Activated CD4-positive, alpha-beta T cell treated with anti-CD3 and anti-CD28 coated beads, Interleukin-2, amount 10 ng/mL, durations not matched to agents 24 days and 14 days (primary cell): Measurements from ENCODE around the gene UBL4A. TPM values are rescaled to one million over a fixed set of nuclear protein-coding genes. Genes with fewer than 3 reads are reported as not detected.

Source experiments
- DNase-seq: peaks from one replicate; pipeline ENCODE4 v3.0.0; 2022
- H3K27ac Mint-ChIP-seq: one replicate; pipeline ENCODE4 v1.8.0; 2022; ENCODE audit warnings: mild to moderate bottlenecking, mixed read lengths
- H3K27me3 Mint-ChIP-seq: one replicate; pipeline ENCODE4 v1.8.0; 2022; ENCODE audit warnings: mixed read lengths
- H3K36me3 Mint-ChIP-seq: one replicate; pipeline ENCODE4 v1.8.0; 2022; ENCODE audit warnings: low read depth, mild to moderate bottlenecking, mixed read lengths
- H3K4me1 Mint-ChIP-seq: one replicate; pipeline ENCODE4 v1.8.0; 2021; ENCODE audit warnings: mixed read lengths
- H3K4me3 Mint-ChIP-seq: one replicate; pipeline ENCODE4 v1.8.0; 2022; ENCODE audit warnings: mild to moderate bottlenecking, moderate library complexity, mixed read lengths
- H3K9me3 Mint-ChIP-seq: one replicate; pipeline ENCODE4 v1.8.0; 2021; ENCODE audit warnings: mixed read lengths
- intact Hi-C: fragments of 100-400 bp; cut with micrococcal nuclease; formaldehyde crosslinking; loops from one replicate; pipeline ENCODE4 v1.15.1; 2023
- total RNA-seq: library from RNA; stranded (reverse); gene quantifications from 2 replicates; pipeline ENCODE4 v1.2.3, GENCODE V29; 2022

Gene UBL4A
- total RNA-seq, 1 donor from 2014 or later, result 54.8 TPM

GRCh38 chrX:154441564-154441963 lies 44.9 kb downstream of the UBL4A start:
- peaks cover 20% of the 10 kb centered on the region for H3K36me3 Mint-ChIP-seq
- H3K4me1 Mint-ChIP-seq, result peaks cover 14% of the 10 kb centered on the region
- H3K27me3 Mint-ChIP-seq, result no peaks in the 10 kb centered on the region
- intact Hi-C loops, result loop anchor here (5.0 kb wide), 1 partner anchor 36 kb away; the partner anchor contains the start of gene LAGE3
- no peak overlapping the region for H3K4me3 Mint-ChIP-seq
- H3K9me3 Mint-ChIP-seq, result no peaks in the 10 kb centered on the region
- H3K27ac Mint-ChIP-seq, result no peak overlapping the region
- no peak for DNase-seq

- H3K9me3 Mint-ChIP-seq, result no peaks in the 10 kb centered on the region
These were observed 45.6 kb downstream of the UBL4A start for GRCh38 chrX:154440623-154441357.

GRCh38 chrX:154439841-154440240 lies 46.6 kb downstream of the UBL4A start:
- Mint-ChIP-seq H3K4me1 (peaks cover 18% of the 10 kb centered on the region), H3K4me3 (no peak overlapping the region), H3K36me3 (peaks cover 28% of the 10 kb centered on the region), H3K27me3 (no peaks in the 10 kb centered on the region), H3K9me3 (no peaks in the 10 kb centered on the region), H3K27ac (no peak overlapping the region)
- no peak for DNase-seq
- intact Hi-C loops, result loop anchor here (5.0 kb wide), 3 partner anchors 37 to 52 kb away; partner anchors contain the start of genes LAGE3, RPL10 and SLC10A3

More at GRCh38 chrX:154440623-154441357, 45.6 kb downstream of the UBL4A start:
- Mint-ChIP-seq H3K4me1 (peaks cover 18% of the 10 kb centered on the region), H3K4me3 (no peak overlapping the region), H3K36me3 (peaks cover 26% of the 10 kb centered on the region), H3K27ac (no peak overlapping the region), H3K27me3 (no peaks in the 10 kb centered on the region)
- no peak for DNase-seq
- intact Hi-C loops, result loop anchor here (5.0 kb wide), 1 partner anchor 37 kb away; the partner anchor contains the start of gene LAGE3

- H3K4me1 Mint-ChIP-seq, result peaks cover 15% of the 10 kb centered on the region
- peak overlapping the region; percentile 82 for H3K27ac Mint-ChIP-seq
- H3K36me3 Mint-ChIP-seq, result peaks cover 35% of the 10 kb centered on the region
These were observed 48.2 kb downstream of the UBL4A start for GRCh38 chrX:154437971-154438893.

GRCh38 chrX:154436983-154437752 lies 49.2 kb downstream of the UBL4A start, which contains the start of gene GDI1:
TSS of gene GDI1 (plus strand) at chrX:154437154. CDS start at chrX:154437255, 101 bp downstream.
- Mint-ChIP-seq H3K36me3 (peaks cover 39% of the 10 kb centered on the region), H3K27ac (peak within 1 kb of the TSS; percentile 92), H3K27me3 (no peaks in the 10 kb centered on the region), H3K4me1 (peaks cover 15% of the 10 kb centered on the region), H3K4me3 (peak within 1 kb of the TSS; percentile 89), H3K9me3 (no peaks in the 10 kb centered on the region)
- intact Hi-C loops, result loop anchor here (5.0 kb wide), 2 partner anchors 40 to 55 kb away; partner anchors contain the start of genes RPL10 and SLC10A3
- DNase-seq, result peak; percentile 89

More at GRCh38 chrX:154437971-154438893, 48.2 kb downstream of the UBL4A start:
- Mint-ChIP-seq H3K27me3 (no peaks in the 10 kb centered on the region), H3K4me3 (peak overlapping the region; percentile 89), H3K9me3 (no peaks in the 10 kb centered on the region)
- no peak for DNase-seq
- intact Hi-C loops, result loop anchor here (5.0 kb wide), 2 partner anchors 41 to 54 kb away; partner anchors contain the start of genes RPL10 and SLC10A3

GRCh38 chrX:154436374-154436982 lies 49.9 kb downstream of the UBL4A start:
- Mint-ChIP-seq H3K27me3 (no peaks in the 10 kb centered on the region), H3K4me1 (peaks cover 15% of the 10 kb centered on the region), H3K4me3 (peak overlapping the region; percentile 85), H3K36me3 (peaks cover 35% of the 10 kb centered on the region), H3K27ac (peak overlapping the region; percentile 92), H3K9me3 (no peaks in the 10 kb centered on the region)
- intact Hi-C loops, result loop anchor here (5.0 kb wide), 2 partner anchors 39 to 56 kb away; partner anchors contain the start of genes RPL10 and SLC10A3
- peak; percentile 84 for DNase-seq

- Mint-ChIP-seq H3K4me3 (no peak overlapping the region), H3K27ac (no peak overlapping the region)
These were observed 51.2 kb downstream of the UBL4A start for GRCh38 chrX:154435171-154435733.

GRCh38 chrX:154434394-154435168 lies 51.8 kb downstream of the UBL4A start:
- intact Hi-C loops, result loop anchor here (5.0 kb wide), 2 partner anchors 37 to 58 kb away; partner anchors contain the start of genes RPL10 and SLC10A3
- Mint-ChIP-seq H3K4me1 (peaks cover 24% of the 10 kb centered on the region), H3K9me3 (no peaks in the 10 kb centered on the region), H3K36me3 (peaks cover 30% of the 10 kb centered on the region), H3K4me3 (no peak overlapping the region), H3K27ac (no peak overlapping the region), H3K27me3 (no peaks in the 10 kb centered on the region)
- no peak for DNase-seq

More at GRCh38 chrX:154435171-154435733, 51.2 kb downstream of the UBL4A start:
- peaks cover 33% of the 10 kb centered on the region for H3K36me3 Mint-ChIP-seq
- H3K27me3 Mint-ChIP-seq, result no peaks in the 10 kb centered on the region
- DNase-seq, result no peak
- intact Hi-C loops, result loop anchor here (5.0 kb wide), 2 partner anchors 38 to 57 kb away; partner anchors contain the start of genes RPL10 and SLC10A3
- no peaks in the 10 kb centered on the region for H3K9me3 Mint-ChIP-seq
- H3K4me1 Mint-ChIP-seq, result peaks cover 20% of the 10 kb centered on the region

Other genes starting within 250 kb of the UBL4A start
- not detected in 2 replicates for gene OPN1MW3, start 229.0 kb downstream of the UBL4A start, total RNA-seq
- not detected in 2 replicates for gene TEX28, start 191.5 kb downstream of the UBL4A start, total RNA-seq
- gene TKTL1, start 190.8 kb downstream of the UBL4A start, total RNA-seq, result not detected in 2 replicates
- 824 and 840 TPM in 2 replicates for gene FLNA, start 112.0 kb downstream of the UBL4A start, total RNA-seq
- gene EMD, start 107.3 kb downstream of the UBL4A start, total RNA-seq, result 91.7 and 92.8 TPM in 2 replicates
- 2,338 and 2,364 TPM in 2 replicates for gene RPL10, start 88.2 kb downstream of the UBL4A start, total RNA-seq
- gene DNASE1L1, start 77.4 kb downstream of the UBL4A start, total RNA-seq, result 13.5 and 13.8 TPM in 2 replicates
- 65.5 and 66.0 TPM in 2 replicates for gene TAFAZZIN, start 75.1 kb downstream of the UBL4A start, total RNA-seq
- 43.5 and 43.6 TPM in 2 replicates for gene ATP6AP1, start 57.9 kb downstream of the UBL4A start, total RNA-seq
- gene GDI1, start 49.5 kb downstream of the UBL4A start, total RNA-seq, result 118 and 120 TPM in 2 replicates
- gene FAM50A, start 42.5 kb downstream of the UBL4A start, total RNA-seq, result 85.4 and 85.9 TPM in 2 replicates
- 48.3 and 55.9 TPM in 2 replicates for gene PLXNA3, start 28.3 kb downstream of the UBL4A start, total RNA-seq
- gene LAGE3, start 7.3 kb downstream of the UBL4A start, total RNA-seq, result 53.0 and 53.1 TPM in 2 replicates
- 18.2 and 20.8 TPM in 2 replicates for gene SLC10A3, start 4.0 kb upstream of the UBL4A start, total RNA-seq
- 36.5 and 38.0 TPM in 2 replicates for gene FAM3A, start 29.6 kb upstream of the UBL4A start, total RNA-seq
- gene G6PD, start 60.2 kb upstream of the UBL4A start, total RNA-seq, result 72.5 and 75.0 TPM in 2 replicates
- gene IKBKG, start 61.0 kb upstream of the UBL4A start, total RNA-seq, result 37.7 and 38.8 TPM in 2 replicates
- gene CTAG1A, start 98.5 kb upstream of the UBL4A start, total RNA-seq, result not detected in 2 replicates
- gene CTAG1B, start 132.7 kb upstream of the UBL4A start, total RNA-seq, result not detected in 2 replicates
- not detected in 2 replicates for gene CTAG2, start 167.0 kb upstream of the UBL4A start, total RNA-seq